Bronchial epithelial cell (primary cell): ENCODE data around the gene C11orf68. TPM values are rescaled to one million over a fixed set of nuclear protein-coding genes. Genes with fewer than 3 reads are reported as not detected.
A peak's percentile ranks its signal among the peaks of the same experiment; 100 is the strongest.

ENCODE experiments used
- DNase-seq: peaks from one replicate; pipeline ENCODE4 v3.0.0-alpha.2; 2010; ENCODE audit warnings: low read depth
- FAIRE-seq: peaks from 2 replicates; lab custom pipeline; 2011; peaks lifted over from hg19 to GRCh38; lab: Jason Lieb, UNC
- H3K27me3 ChIP-seq: 2 replicates; pipeline ENCODE4 v1.5.1; 2011; ENCODE audit warnings: low read length; ENCODE audit not compliant: control insufficient read depth, insufficient read depth
- H3K36me3 ChIP-seq: 2 replicates; pipeline ENCODE4 v1.5.1; 2011; ENCODE audit warnings: low read length; ENCODE audit not compliant: control insufficient read depth, insufficient read depth
- H3K4me3 ChIP-seq: 2 replicates; pipeline ENCODE4 v1.5.1; 2011; ENCODE audit warnings: mild to moderate bottlenecking, low read depth, low read length, control low read depth
- total RNA-seq: library from RNA; depleted of rRNA; stranded (reverse); fragments of >200 nt; gene quantifications from 2 replicates; pipeline ENCODE4 v1.2.1, GENCODE V29; 2014
- TF ChIP-seq, protein P1 (sequence below): IDR thresholded peaks from 2 replicates; pipeline ENCODE4 v1.5.1; 2011; ENCODE audit warnings: mild to moderate bottlenecking, moderate library complexity, low read length, control low read depth, inconsistent platforms; ENCODE audit not compliant: insufficient read depth, severe bottlenecking

C11orf68 gene
- total RNA-seq, 1 donor from 2014 or later, result 8.4 TPM

GRCh38 chr11:65915821-65916251 lies 3.0 kb downstream of the C11orf68 start:
- peak; percentile 60 for FAIRE-seq
- peaks cover 7% of the 10 kb centered on the region for H3K36me3 ChIP-seq
- TF ChIP-seq, protein P1, sequence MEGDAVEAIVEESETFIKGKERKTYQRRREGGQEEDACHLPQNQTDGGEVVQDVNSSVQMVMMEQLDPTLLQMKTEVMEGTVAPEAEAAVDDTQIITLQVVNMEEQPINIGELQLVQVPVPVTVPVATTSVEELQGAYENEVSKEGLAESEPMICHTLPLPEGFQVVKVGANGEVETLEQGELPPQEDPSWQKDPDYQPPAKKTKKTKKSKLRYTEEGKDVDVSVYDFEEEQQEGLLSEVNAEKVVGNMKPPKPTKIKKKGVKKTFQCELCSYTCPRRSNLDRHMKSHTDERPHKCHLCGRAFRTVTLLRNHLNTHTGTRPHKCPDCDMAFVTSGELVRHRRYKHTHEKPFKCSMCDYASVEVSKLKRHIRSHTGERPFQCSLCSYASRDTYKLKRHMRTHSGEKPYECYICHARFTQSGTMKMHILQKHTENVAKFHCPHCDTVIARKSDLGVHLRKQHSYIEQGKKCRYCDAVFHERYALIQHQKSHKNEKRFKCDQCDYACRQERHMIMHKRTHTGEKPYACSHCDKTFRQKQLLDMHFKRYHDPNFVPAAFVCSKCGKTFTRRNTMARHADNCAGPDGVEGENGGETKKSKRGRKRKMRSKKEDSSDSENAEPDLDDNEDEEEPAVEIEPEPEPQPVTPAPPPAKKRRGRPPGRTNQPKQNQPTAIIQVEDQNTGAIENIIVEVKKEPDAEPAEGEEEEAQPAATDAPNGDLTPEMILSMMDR, result no peak
- DNase-seq, result peak; percentile 95
- no peaks in the 10 kb centered on the region for H3K27me3 ChIP-seq
- H3K4me3 ChIP-seq, result no peak overlapping the region

- no peak overlapping the region for H3K4me3 ChIP-seq
- no peaks in the 10 kb centered on the region for H3K27me3 ChIP-seq
- no peak for FAIRE-seq
- TF ChIP-seq, protein P1, result no peak
- peaks cover 2% of the 10 kb centered on the region for H3K36me3 ChIP-seq
- no peak for DNase-seq
Measured at GRCh38 chr11:65915101-65915820, 3.6 kb downstream of the C11orf68 start.

GRCh38 chr11:65912845-65913244 lies 6.0 kb downstream of the C11orf68 start:
- H3K4me3 ChIP-seq, result no peak overlapping the region
- FAIRE-seq, result no peak
- peak; percentile 91 for DNase-seq
- TF ChIP-seq, protein P1, result no peak
- H3K36me3 ChIP-seq, result peaks cover 2% of the 10 kb centered on the region
- H3K27me3 ChIP-seq, result no peaks in the 10 kb centered on the region

GRCh38 chr11:65911682-65912568 lies 6.9 kb downstream of the C11orf68 start:
- no peak for FAIRE-seq

GRCh38 chr11:65907878-65908277 lies 11.0 kb downstream of the C11orf68 start:
- TF ChIP-seq, protein P1, result no peak
- FAIRE-seq (no peak), DNase-seq (no peak)
- no peaks in the 10 kb centered on the region for H3K36me3 ChIP-seq
- no peaks in the 10 kb centered on the region for H3K27me3 ChIP-seq
- no peak overlapping the region for H3K4me3 ChIP-seq

More at GRCh38 chr11:65911682-65912568, 6.9 kb downstream of the C11orf68 start:
- no peaks in the 10 kb centered on the region for H3K36me3 ChIP-seq
- TF ChIP-seq, protein P1, result peak; percentile 35
- no peaks in the 10 kb centered on the region for H3K27me3 ChIP-seq
- no peak overlapping the region for H3K4me3 ChIP-seq
- peak; percentile 79 for DNase-seq
